DMS79 treated with DMSO at 0.1 percent for 48 hours (cell line): ENCODE measurements around the gene ADGRV1.
"Not testable (repeated sequence)": the region's sequence is repeated elsewhere in the genome, so short reads cannot be mapped to it uniquely, and the experiment has no call there.

Experiments
- DNase-seq: peaks from one replicate; lab custom pipeline; 2025; lab: John Stamatoyannopoulos, UW

ADGRV1 gene

GRCh38 chr5:90657030-90657429, 98.4 kb downstream of the ADGRV1 start:
- no peak for DNase-seq

GRCh38 chr5:90657788-90658187, 99.2 kb downstream of the ADGRV1 start:
- DNase-seq, result no peak

GRCh38 chr5:90658620-90659019, 100.0 kb downstream of the ADGRV1 start:
- no peak for DNase-seq

GRCh38 chr5:90668079-90668565, 109.5 kb downstream of the ADGRV1 start:
- not testable (repeated sequence) for DNase-seq

- DNase-seq, result no peak
Measured at GRCh38 chr5:90675222-90675621, 116.6 kb downstream of the ADGRV1 start.

- DNase-seq, result no peak
Measured at GRCh38 chr5:90680921-90681563, 122.4 kb downstream of the ADGRV1 start.

- no peak for DNase-seq
Measured at GRCh38 chr5:90682278-90682677, 123.7 kb downstream of the ADGRV1 start.

- no peak for DNase-seq
Measured at GRCh38 chr5:90685425-90686022, 126.9 kb downstream of the ADGRV1 start.

- DNase-seq, result not testable (repeated sequence)
Measured at GRCh38 chr5:90686363-90686762, 127.8 kb downstream of the ADGRV1 start.

- DNase-seq, result not testable (repeated sequence)
Measured at GRCh38 chr5:90687458-90687857, 128.9 kb downstream of the ADGRV1 start.

- no peak for DNase-seq
Measured at GRCh38 chr5:90689064-90689463, 130.5 kb downstream of the ADGRV1 start.

GRCh38 chr5:90690307-90690706, 131.7 kb downstream of the ADGRV1 start:
- no peak for DNase-seq

GRCh38 chr5:90691533-90691932, 132.9 kb downstream of the ADGRV1 start:
- no peak for DNase-seq

- no peak for DNase-seq
Measured at GRCh38 chr5:90696153-90696552, 137.6 kb downstream of the ADGRV1 start.

- no peak for DNase-seq
Measured at GRCh38 chr5:90700299-90700698, 141.7 kb downstream of the ADGRV1 start.

GRCh38 chr5:90703932-90704331, 145.3 kb downstream of the ADGRV1 start:
- DNase-seq, result no peak

- DNase-seq, result no peak
Measured at GRCh38 chr5:90707698-90708097, 149.1 kb downstream of the ADGRV1 start.

GRCh38 chr5:90709323-90710155, 150.9 kb downstream of the ADGRV1 start:
- no peak for DNase-seq

GRCh38 chr5:90718387-90718786, 159.8 kb downstream of the ADGRV1 start:
- DNase-seq, result no peak

GRCh38 chr5:90739567-90739966, 181.0 kb downstream of the ADGRV1 start:
- DNase-seq, result no peak

GRCh38 chr5:90740244-90740799, 181.7 kb downstream of the ADGRV1 start:
- no peak for DNase-seq

- no peak for DNase-seq
Measured at GRCh38 chr5:90741022-90741564, 182.5 kb downstream of the ADGRV1 start.
